ENCODE data around the gene ERAL1.
A peak's percentile ranks its signal among the peaks of the same experiment; 100 is the strongest.

Gene ERAL1

DNA sequence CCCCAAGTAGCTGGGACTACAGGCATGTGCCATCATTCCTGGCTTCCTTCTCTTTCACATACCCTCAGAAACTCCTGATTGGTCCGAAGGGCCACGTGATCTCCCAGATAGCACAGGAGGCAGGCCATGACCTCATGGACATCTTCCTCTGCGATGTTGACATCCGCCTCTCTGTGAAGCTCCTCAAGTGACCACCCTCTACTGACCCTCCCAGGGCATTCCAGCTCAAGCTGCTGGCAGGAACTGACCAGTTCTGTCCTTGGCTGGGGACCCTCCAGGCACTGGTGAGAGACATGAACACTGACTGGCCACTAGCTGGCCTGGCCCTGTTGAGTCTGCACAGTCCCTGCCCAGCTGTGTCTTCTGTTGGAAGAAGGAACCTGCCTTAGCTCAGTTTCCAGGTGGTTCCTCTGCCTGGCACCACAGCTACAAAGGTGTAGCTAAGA lies 5.6 kb downstream of the ERAL1 start:
- no peak for DNase-seq (ENCODE audit: low read depth, low spot score)
- TF ChIP-seq, protein P1, sequence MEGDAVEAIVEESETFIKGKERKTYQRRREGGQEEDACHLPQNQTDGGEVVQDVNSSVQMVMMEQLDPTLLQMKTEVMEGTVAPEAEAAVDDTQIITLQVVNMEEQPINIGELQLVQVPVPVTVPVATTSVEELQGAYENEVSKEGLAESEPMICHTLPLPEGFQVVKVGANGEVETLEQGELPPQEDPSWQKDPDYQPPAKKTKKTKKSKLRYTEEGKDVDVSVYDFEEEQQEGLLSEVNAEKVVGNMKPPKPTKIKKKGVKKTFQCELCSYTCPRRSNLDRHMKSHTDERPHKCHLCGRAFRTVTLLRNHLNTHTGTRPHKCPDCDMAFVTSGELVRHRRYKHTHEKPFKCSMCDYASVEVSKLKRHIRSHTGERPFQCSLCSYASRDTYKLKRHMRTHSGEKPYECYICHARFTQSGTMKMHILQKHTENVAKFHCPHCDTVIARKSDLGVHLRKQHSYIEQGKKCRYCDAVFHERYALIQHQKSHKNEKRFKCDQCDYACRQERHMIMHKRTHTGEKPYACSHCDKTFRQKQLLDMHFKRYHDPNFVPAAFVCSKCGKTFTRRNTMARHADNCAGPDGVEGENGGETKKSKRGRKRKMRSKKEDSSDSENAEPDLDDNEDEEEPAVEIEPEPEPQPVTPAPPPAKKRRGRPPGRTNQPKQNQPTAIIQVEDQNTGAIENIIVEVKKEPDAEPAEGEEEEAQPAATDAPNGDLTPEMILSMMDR (IDR thresholded peaks at IDR 0.05; ENCODE audit: low read depth, low read length), result no peak
- no peak overlapping the region for H3K4me3 ChIP-seq (ENCODE audit: low read depth, low read length)
- in situ Hi-C loops (cut with HindIII; ENCODE audit: low sequenced_read_pairs), result no loop called here

DNA sequence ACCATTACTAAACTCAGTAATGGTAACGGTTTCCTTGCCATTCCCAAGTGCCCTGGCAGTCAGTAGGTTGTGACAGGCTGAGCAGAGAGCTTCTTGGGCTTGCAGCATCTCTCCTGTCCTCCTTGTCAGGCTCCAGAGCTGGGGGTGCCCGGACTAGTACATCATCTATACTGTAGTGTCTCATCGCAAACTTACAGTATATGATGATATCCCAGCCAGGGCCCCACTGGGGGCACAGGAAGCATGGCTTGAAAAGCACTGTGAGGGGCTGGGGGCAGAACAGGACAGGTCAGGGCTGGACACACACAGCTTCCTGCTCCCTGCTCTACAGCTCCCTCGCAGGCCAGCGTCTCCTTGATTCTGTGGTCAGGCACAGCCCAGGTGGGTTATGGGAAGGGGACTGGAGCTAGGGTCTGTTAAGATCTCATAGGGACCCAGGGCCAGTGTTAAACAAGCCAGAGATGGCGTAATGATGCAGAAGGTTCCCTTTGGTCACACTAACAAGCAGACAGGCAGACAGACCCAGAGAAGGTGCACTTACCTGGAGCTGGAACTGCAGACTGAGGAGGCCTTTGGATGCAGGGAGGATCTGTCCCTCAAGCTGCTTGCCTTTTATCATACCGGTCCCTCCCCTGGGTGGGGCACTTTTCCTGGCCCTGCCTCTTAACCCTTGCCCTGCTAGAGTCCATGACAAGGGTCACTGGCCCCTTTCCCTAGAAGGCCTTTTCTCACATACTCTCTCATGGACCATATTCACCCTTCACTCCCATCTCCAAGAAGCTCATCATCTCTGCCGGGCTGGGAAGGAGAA lies 6.8 kb downstream of the ERAL1 start:
- H3K4me3 ChIP-seq (ENCODE audit: low read depth, low read length), result no peak overlapping the region
- in situ Hi-C loops (cut with HindIII; ENCODE audit: low sequenced_read_pairs), result no loop called here
- DNase-seq (ENCODE audit: low read depth, low spot score), result no peak
- TF ChIP-seq, protein P1 (IDR thresholded peaks at IDR 0.05; ENCODE audit: low read depth, low read length), result no peak

DNA sequence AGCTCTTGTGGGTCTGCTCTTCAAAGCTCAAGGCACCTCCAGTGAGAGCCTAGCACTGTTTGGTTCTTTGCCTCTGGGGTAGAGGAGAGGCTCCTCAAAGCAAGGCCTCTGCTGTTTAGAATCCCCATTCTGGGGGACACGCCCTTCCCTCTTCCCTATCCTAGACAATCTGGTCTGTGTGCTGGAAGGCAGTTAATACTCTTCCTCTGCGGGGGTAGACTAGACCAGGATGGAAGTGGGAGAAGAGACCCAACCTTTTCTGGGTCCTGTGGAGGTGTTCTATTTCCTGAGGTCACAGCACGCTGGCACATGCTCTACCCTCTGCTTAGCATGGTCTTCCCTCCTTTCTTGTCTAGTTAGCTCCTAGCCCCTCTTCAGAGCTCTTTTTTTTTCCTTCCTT lies 7.7 kb downstream of the ERAL1 start:
- TF ChIP-seq, protein P1 (IDR thresholded peaks at IDR 0.05; ENCODE audit: low read depth, low read length), result no peak
- H3K4me3 ChIP-seq (ENCODE audit: low read depth, low read length), result no peak overlapping the region
- DNase-seq (ENCODE audit: low read depth, low spot score), result no peak
- in situ Hi-C loops (cut with HindIII; ENCODE audit: low sequenced_read_pairs), result no loop called here

DNA sequence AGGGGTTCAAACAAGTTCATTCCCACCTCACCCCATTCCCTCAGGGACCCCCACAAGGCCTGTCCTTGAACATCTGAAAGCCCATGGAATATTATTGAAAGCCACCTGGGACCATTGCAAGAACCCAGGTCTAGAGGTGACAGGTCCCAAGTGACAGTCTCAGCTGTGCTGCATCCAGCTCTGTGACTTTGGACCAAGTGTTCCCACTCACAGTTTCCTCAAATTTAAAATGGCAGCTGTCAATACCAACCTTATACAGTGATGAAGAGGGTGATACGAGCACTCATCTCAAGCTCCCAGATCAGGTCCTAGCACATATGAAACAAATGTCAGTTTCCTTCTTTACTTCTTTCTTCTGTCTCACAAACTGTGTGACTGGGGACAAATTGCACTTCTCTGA lies 9.1 kb downstream of the ERAL1 start:
- no peak overlapping the region for H3K4me3 ChIP-seq (ENCODE audit: low read depth, low read length)
- in situ Hi-C loops (cut with HindIII; ENCODE audit: low sequenced_read_pairs), result no loop called here
- TF ChIP-seq, protein P1 (IDR thresholded peaks at IDR 0.05; ENCODE audit: low read depth, low read length), result no peak
- DNase-seq (ENCODE audit: low read depth, low spot score), result no peak

DNA sequence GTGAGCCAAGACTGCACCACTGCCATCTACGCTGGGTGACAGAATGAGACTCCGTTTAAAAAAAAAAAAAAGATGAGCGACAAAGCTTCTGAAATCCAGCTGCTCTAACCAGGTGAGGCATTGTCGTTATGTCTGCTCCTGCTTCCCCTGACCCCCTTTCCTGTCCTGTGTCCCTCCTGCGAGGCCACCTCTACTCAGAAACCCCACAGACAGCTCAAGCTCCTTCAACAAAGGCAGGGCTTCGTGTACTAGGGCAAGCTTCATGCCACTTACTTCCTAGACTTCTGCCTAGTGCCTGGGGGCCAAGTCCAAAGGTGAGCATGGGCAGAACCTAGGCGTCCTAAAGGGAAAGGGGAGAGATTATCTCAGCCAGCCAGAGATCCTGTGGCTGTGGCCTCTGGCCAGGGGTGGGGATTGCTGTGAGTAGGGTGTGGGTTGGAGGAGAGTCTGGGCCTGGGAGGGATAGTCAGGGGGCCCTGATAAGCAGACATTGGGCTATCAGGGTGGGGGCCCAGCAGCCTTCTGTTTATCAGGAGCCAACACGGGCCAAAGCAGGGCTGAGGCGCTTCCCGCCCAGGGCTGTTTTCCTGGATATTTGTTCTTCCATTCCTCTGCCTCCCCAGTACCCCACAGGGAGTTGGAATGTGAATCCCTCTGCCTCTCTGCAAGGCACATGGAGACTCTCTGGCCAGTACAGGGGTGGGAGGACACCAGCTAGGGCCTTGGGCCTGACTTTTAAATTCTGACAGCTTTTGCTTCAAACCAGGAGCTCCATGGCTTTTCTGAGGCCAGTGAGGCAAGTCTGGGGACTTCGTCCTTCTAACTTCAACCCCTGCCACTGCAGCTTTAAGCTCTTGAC lies 10.4 kb downstream of the ERAL1 start:
- DNase-seq (ENCODE audit: low read depth, low spot score), result no peak
- no peak overlapping the region for H3K4me3 ChIP-seq (ENCODE audit: low read depth, low read length)
- TF ChIP-seq, protein P1 (IDR thresholded peaks at IDR 0.05; ENCODE audit: low read depth, low read length), result no peak
- in situ Hi-C loops (cut with HindIII; ENCODE audit: low sequenced_read_pairs), result no loop called here

DNA sequence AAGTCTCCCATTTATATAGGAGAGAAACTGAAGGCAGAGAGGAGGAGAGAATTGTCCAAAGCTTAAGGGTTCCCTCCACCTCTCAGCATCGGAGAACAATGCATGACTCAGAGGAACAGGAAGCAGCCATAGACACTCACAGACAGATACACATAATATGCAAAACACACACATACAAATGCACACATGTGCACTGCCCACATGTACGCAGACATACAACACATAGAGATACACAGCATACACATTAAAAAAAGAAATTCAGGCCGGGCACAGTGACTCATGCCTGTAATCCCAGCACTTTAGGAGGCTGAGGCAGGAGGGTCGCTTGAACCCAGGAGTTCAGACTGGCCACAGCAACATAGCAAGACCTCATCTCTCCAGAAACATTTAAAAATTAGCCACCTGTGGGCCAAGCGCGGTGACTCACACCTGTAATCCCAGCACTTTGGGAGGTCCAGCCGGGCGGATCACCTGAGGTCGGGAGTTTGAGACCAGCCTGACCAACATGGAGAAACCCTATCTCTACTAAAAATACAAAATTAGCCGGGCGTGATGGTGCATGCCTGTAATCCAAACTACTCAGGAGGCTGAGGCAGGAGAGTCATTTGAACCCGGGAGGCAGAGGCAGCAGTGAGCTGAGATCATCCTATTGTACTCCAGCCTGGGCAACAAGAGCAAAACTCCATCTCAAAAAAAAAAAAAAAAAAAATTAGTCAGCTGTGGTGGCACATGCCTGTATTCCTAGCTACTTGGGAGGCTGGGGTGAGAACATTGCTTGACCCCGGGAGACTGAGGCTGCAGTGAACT lies 11.3 kb downstream of the ERAL1 start:
- DNase-seq (ENCODE audit: low read depth, low spot score), result peak; percentile 32
- TF ChIP-seq, protein P1 (IDR thresholded peaks at IDR 0.05; ENCODE audit: low read depth, low read length), result no peak
- in situ Hi-C loops (cut with HindIII; ENCODE audit: low sequenced_read_pairs), result no loop called here
- H3K4me3 ChIP-seq (ENCODE audit: low read depth, low read length), result no peak overlapping the region
